T-helper 1 cell treated with Interleukin-12 subunit alpha and Interleukin-12 subunit beta and Interleukin-4 antibody, amounts not matched to agents 30 ng/mL and 1 ng/mL, for 36 hours (primary cell): ENCODE measurements around the gene GIMAP6. TPM values are rescaled to one million over a fixed set of nuclear protein-coding genes. Genes with fewer than 3 reads are reported as not detected.
"Not testable (repeated sequence)": the region's sequence is repeated elsewhere in the genome, so short reads cannot be mapped to it uniquely, and the experiment has no call there.

Experiments used
- intact Hi-C: fragments of 100-400 bp; cut with micrococcal nuclease; formaldehyde crosslinking; loops from one replicate; pipeline ENCODE4 v1.15.1; 2024
- total RNA-seq: library from RNA; stranded (reverse); gene quantifications from 2 replicates; pipeline ENCODE4 v1.2.3, GENCODE V29; 2022

GIMAP6 gene
- total RNA-seq, 1 donor from 2014 or later, result 170 TPM

- intact Hi-C loops, result loop anchor here (2.0 kb wide), 1 partner anchor 14 kb away; no protein-coding TSS in a partner anchor
Observed at GRCh38 chr7:150648353-150649079, 16.3 kb upstream of the GIMAP6 start.

GRCh38 chr7:150645259-150646020 lies 13.3 kb upstream of the GIMAP6 start:
- intact Hi-C loops, result no loop called here

- intact Hi-C loops, result no loop called here
Observed at GRCh38 chr7:150642926-150643325, 10.7 kb upstream of the GIMAP6 start.

GRCh38 chr7:150641854-150642253 lies 9.7 kb upstream of the GIMAP6 start:
- intact Hi-C loops, result no loop called here

- intact Hi-C loops, result no loop called here
Observed at GRCh38 chr7:150633926-150634325, 1.7 kb upstream of the GIMAP6 start.

- intact Hi-C loops, result loop anchor here (1.0 kb wide), 8 partner anchors 10 to 183 kb away; partner anchors contain the start of genes GIMAP1, GIMAP4, GIMAP5 and GIMAP7
Observed at GRCh38 chr7:150631084-150631826, 930 bp downstream of the GIMAP6 start.

- intact Hi-C loops, result no loop called here
Observed at GRCh38 chr7:150629347-150629746, 2.8 kb downstream of the GIMAP6 start.

GRCh38 chr7:150627959-150628358 lies 4.2 kb downstream of the GIMAP6 start:
- intact Hi-C loops, result no loop called here

- intact Hi-C loops, result no loop called here
Observed at GRCh38 chr7:150626696-150627095, 5.5 kb downstream of the GIMAP6 start.

- intact Hi-C loops, result loop anchor here (1.0 to 2.0 kb wide), 5 partner anchors 10 to 117 kb away; no protein-coding TSS in a partner anchor
Observed at GRCh38 chr7:150621376-150621775, 10.8 kb downstream of the GIMAP6 start.

GRCh38 chr7:150620617-150621371 lies 11.4 kb downstream of the GIMAP6 start:
- intact Hi-C loops, result loop anchor here (1.0 to 2.0 kb wide), 5 partner anchors 10 to 118 kb away; no protein-coding TSS in a partner anchor

- intact Hi-C loops, result loop anchor here (2.0 kb wide), 3 partner anchors 33 to 119 kb away; no protein-coding TSS in a partner anchor
Observed at GRCh38 chr7:150620061-150620460, 12.1 kb downstream of the GIMAP6 start.

- intact Hi-C loops, result not testable (repeated sequence)
Observed at GRCh38 chr7:150615221-150615755, 16.9 kb downstream of the GIMAP6 start.

GRCh38 chr7:150614426-150614825 lies 17.8 kb downstream of the GIMAP6 start:
- intact Hi-C loops, result not testable (repeated sequence)

GRCh38 chr7:150613880-150614279 lies 18.3 kb downstream of the GIMAP6 start:
- intact Hi-C loops, result no loop called here

- intact Hi-C loops, result no loop called here
Observed at GRCh38 chr7:150612925-150613324, 19.3 kb downstream of the GIMAP6 start.

- intact Hi-C loops, result loop anchor here (1.0 to 2.0 kb wide), 2 partner anchors 11 to 29 kb away; no protein-coding TSS in a partner anchor
Observed at GRCh38 chr7:150610233-150610632, 22.0 kb downstream of the GIMAP6 start.

GRCh38 chr7:150603600-150603999 lies 28.6 kb downstream of the GIMAP6 start:
- intact Hi-C loops, result not testable (repeated sequence)

GRCh38 chr7:150595361-150595760 lies 36.8 kb downstream of the GIMAP6 start:
- intact Hi-C loops, result no loop called here

- intact Hi-C loops, result no loop called here
Observed at GRCh38 chr7:150594805-150595204, 37.4 kb downstream of the GIMAP6 start.
